MM.1S (cell line): ENCODE results near the gene SERTM2.

Experiments
- DNase-seq: peaks from one replicate; pipeline ENCODE4 v3.0.0-alpha.2; 2015
- H2AFZ ChIP-seq: fragments of 300-600 bp; sonication (generic); 2 replicates; pipeline ENCODE4 v1.6.0; 2016; ENCODE audit warnings: antibody characterized with exemption, low read length
- H3F3A ChIP-seq: fragments of 300-600 bp; sonication (generic); 2 replicates; pipeline ENCODE4 v1.6.1; 2016; ENCODE audit warnings: mild to moderate bottlenecking, antibody characterized with exemption, low read length, moderate library complexity, mixed read lengths; ENCODE audit not compliant: insufficient read depth
- H3K27ac ChIP-seq: fragments of 300-600 bp; sonication (generic); 2 replicates; pipeline ENCODE4 v1.5.1; 2016; ENCODE audit warnings: mild to moderate bottlenecking, low read length
- H3K27me3 ChIP-seq: fragments of 300-600 bp; sonication (generic); replicated peaks from 2 replicates; pipeline ENCODE4 v1.6.0; 2016; ENCODE audit warnings: low read length; ENCODE audit not compliant: insufficient read depth
- H3K36me3 ChIP-seq: fragments of 300-600 bp; sonication (generic); replicated peaks from 2 replicates; pipeline ENCODE4 v1.6.1; 2016; ENCODE audit warnings: mild to moderate bottlenecking, low read length, mixed read lengths; ENCODE audit not compliant: insufficient read depth
- H3K4me1 ChIP-seq: fragments of 300-600 bp; sonication (generic); 2 replicates; pipeline ENCODE4 v1.6.1; 2016; ENCODE audit warnings: low read length, mixed read lengths
- H3K4me2 ChIP-seq: fragments of 300-600 bp; sonication (generic); 2 replicates; pipeline ENCODE4 v1.6.0; 2016; ENCODE audit warnings: low read depth, low read length
- H3K4me3 ChIP-seq: fragments of 300-600 bp; sonication (generic); 2 replicates; pipeline ENCODE4 v1.5.1; 2016; ENCODE audit warnings: low read length, mixed read lengths
- H3K79me2 ChIP-seq: fragments of 300-600 bp; sonication (generic); 2 replicates; pipeline ENCODE4 v1.6.1; 2016; ENCODE audit warnings: mixed run types, low read length, mixed read lengths
- H3K9ac ChIP-seq: fragments of 300-600 bp; sonication (generic); 2 replicates; pipeline ENCODE4 v1.6.1; 2016; ENCODE audit warnings: low read length, mixed read lengths
- H3K9me2 ChIP-seq: fragments of 300-600 bp; sonication (generic); replicated peaks from 2 replicates; pipeline ENCODE4 v1.6.1; 2016; ENCODE audit warnings: mild to moderate bottlenecking, low read length, mixed read lengths; ENCODE audit not compliant: insufficient read depth
- H3K9me3 ChIP-seq: fragments of 300-600 bp; sonication (generic); replicated peaks from 2 replicates; pipeline ENCODE4 v1.6.1; 2016; ENCODE audit warnings: mild to moderate bottlenecking, low read length, mixed read lengths; ENCODE audit not compliant: insufficient read depth
- H4K20me1 ChIP-seq: fragments of 300-600 bp; sonication (generic); 2 replicates; pipeline ENCODE4 v1.6.1; 2016; ENCODE audit warnings: mild to moderate bottlenecking, low read length, moderate library complexity, mixed read lengths; ENCODE audit not compliant: insufficient read depth
- CTCF ChIP-seq: fragments of 300-600 bp; sonication (generic); IDR thresholded peaks from 2 replicates; pipeline ENCODE4 v1.5.1; 2016; ENCODE audit warnings: antibody characterized with exemption, low read length, mixed read lengths
- EZH2 ChIP-seq: fragments of 300-600 bp; sonication (generic); optimal IDR thresholded peaks from 2 replicates; pipeline ENCODE3; 2017; ENCODE audit warnings: low read depth, mild to moderate bottlenecking, antibody characterized with exemption, low read length, mixed read lengths
- EZH2phosphoT487 ChIP-seq: fragments of 300-600 bp; sonication (generic); IDR thresholded peaks from 2 replicates; pipeline ENCODE4 v1.6.1; 2018; ENCODE audit warnings: antibody characterized with exemption, low read length

SERTM2 gene

DNA sequence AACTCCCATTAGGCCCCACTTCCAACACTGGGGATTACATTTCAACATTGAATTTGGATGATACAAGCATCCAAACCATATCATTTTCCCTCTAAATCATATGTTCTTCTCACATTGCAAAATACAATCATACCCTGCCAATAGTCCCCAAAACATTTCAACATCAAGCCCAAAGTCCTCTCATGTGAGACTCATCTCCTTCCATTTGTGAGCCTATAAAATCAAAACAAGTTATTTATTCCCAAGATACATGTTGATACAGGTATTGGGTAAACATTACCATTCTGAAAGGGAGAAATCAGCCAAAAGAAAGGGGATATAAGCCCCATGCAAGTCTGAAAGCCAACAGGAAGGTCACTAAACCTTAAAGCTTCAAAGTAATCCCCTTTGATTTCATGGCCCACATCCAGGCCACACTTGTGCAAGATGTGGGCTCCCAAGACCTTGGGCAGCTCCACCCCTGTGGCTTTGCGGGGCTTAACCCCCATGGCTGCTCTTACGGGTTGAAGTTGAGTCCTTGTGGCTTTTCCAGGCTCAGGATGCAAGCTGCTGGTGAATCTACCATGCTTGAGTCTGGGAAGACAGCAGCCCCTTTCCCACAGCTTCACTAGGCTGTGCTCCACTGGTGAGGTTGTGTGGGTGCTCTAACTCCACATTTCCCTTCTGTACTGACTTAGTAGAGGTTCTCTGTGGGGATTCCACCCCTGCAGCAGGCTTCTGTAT, 40.6 kb upstream of the SERTM2 start:
- no peaks in the 10 kb centered on the region for H3K79me2 ChIP-seq
- no peaks in the 10 kb centered on the region for H3K9me2 ChIP-seq
- no peak overlapping the region for H3K4me2 ChIP-seq
- no peak overlapping the region for H3K9ac ChIP-seq
- H4K20me1 ChIP-seq = no peaks in the 10 kb centered on the region
- DNase-seq = no peak
- TF ChIP-seq EZH2 (no peak), CTCF (no peak), EZH2phosphoT487 (no peak)
- no peaks in the 10 kb centered on the region for H3F3A ChIP-seq
- no peak overlapping the region for H3K27ac ChIP-seq
- H2AFZ ChIP-seq = no peak overlapping the region
- no peaks in the 10 kb centered on the region for H3K9me3 ChIP-seq
- H3K36me3 ChIP-seq = no peaks in the 10 kb centered on the region
- no peaks in the 10 kb centered on the region for H3K4me1 ChIP-seq
- no peak overlapping the region for H3K4me3 ChIP-seq
- no peaks in the 10 kb centered on the region for H3K27me3 ChIP-seq

DNA sequence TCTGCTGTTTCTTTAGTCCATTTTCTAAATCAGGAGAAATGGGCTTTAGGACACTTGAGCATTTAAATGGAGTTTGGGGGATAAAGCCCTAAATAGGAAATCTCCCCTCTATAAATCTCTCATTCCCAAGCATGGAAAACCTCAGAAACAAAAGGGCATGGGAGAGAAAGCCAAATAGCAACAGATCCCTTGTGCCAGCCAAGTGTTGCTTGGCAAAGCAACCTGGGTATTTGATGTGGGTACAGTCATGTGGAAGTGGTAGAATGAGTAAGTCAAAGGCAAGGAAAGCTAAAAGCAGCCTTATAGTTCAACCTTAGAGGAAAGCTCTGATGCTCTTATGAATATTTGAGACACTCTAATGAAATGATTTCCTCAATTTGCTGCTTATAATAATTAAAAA, 29.5 kb upstream of the SERTM2 start:
- no peaks in the 10 kb centered on the region for H3K36me3 ChIP-seq
- H3K27ac ChIP-seq = no peak overlapping the region
- no peak for DNase-seq
- no peaks in the 10 kb centered on the region for H3K4me1 ChIP-seq
- H2AFZ ChIP-seq = no peak overlapping the region
- no peaks in the 10 kb centered on the region for H3K9me2 ChIP-seq
- no peak overlapping the region for H3K4me2 ChIP-seq
- no peak overlapping the region for H3K4me3 ChIP-seq
- H3K9ac ChIP-seq = no peak overlapping the region
- H3K79me2 ChIP-seq = no peaks in the 10 kb centered on the region
- no peaks in the 10 kb centered on the region for H3K9me3 ChIP-seq
- no peaks in the 10 kb centered on the region for H4K20me1 ChIP-seq
- TF ChIP-seq CTCF = no peak
- TF ChIP-seq EZH2phosphoT487 = no peak
- TF ChIP-seq EZH2 = no peak
- no peaks in the 10 kb centered on the region for H3K27me3 ChIP-seq
- no peaks in the 10 kb centered on the region for H3F3A ChIP-seq

- no peak for TF ChIP-seq EZH2
- no peak for TF ChIP-seq EZH2phosphoT487
- TF ChIP-seq CTCF = no peak
- Histone ChIP-seq H3K9ac (no peak overlapping the region), H2AFZ (no peak overlapping the region), H3K36me3 (no peaks in the 10 kb centered on the region), H3K9me3 (no peaks in the 10 kb centered on the region), H3K4me3 (no peak overlapping the region), H3K79me2 (no peaks in the 10 kb centered on the region), H3F3A (no peaks in the 10 kb centered on the region), H4K20me1 (no peaks in the 10 kb centered on the region), H3K27me3 (no peaks in the 10 kb centered on the region), H3K4me1 (no peaks in the 10 kb centered on the region), H3K27ac (no peak overlapping the region), H3K4me2 (no peak overlapping the region), H3K9me2 (no peaks in the 10 kb centered on the region)
- no peak for DNase-seq
These were observed 28.3 kb upstream of the SERTM2 start for GRCh38 chrX:111483135-111483534.
